NCI-H1105 (cell line): ENCODE data around the gene PIP.
"Not testable (repeated sequence)": the region's sequence is repeated elsewhere in the genome, so short reads cannot be mapped to it uniquely, and the experiment has no call there.

ENCODE experiments used
- DNase-seq: peaks from one replicate; lab custom pipeline; 2025; lab: John Stamatoyannopoulos, UW

The PIP gene

GRCh38 chr7:143177374-143178119, 45.7 kb downstream of the PIP start:
- no peak for DNase-seq

GRCh38 chr7:143180771-143181170, 48.9 kb downstream of the PIP start:
- not testable (repeated sequence) for DNase-seq

DNA sequence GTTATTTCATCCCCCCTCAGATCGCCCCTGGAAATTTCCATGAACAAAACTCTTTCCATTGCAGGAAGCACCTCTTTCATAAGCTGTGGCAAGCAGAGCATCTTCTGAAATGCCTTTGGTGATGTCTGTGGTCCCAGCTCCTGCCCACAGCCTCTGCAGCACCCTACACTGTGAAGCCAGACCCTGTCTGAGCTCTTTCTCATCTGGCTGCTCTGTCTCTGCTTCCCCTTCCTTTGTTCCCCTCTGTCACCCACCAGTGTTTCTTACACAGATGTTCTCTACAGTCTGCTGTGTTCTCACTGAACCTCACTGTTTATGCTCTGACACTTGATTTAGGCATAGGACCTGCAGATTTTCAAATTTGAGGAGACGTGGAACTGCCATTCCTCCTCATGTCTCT, 49.5 kb downstream of the PIP start:
- DNase-seq, result no peak

- DNase-seq, result no peak
These were observed 51.1 kb downstream of the PIP start, which contains the start of gene TAS2R39 for GRCh38 chr7:143183024-143183423. Gene TAS2R39 (plus strand): TSS chr7:143183419. CDS start chr7:143183419, 0 bp downstream.

DNA sequence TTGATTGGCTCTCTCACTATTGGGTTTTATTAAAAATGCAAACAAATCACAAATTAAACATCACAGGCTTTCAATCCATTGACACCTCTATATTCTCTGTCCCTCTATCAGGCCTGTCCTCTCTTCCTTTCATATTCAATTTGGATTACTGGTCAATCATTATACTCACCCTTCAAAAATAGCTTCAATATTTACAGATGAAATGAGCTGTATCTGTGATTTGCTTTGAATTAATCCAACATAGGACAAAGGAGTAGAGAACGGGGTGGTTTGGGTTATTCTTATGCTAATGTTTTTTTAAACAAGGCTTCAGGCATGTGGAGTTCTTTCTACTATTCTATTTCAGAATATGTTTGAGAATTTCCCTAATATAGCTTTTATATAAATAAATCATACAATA, 53.7 kb downstream of the PIP start:
- no peak for DNase-seq

DNA sequence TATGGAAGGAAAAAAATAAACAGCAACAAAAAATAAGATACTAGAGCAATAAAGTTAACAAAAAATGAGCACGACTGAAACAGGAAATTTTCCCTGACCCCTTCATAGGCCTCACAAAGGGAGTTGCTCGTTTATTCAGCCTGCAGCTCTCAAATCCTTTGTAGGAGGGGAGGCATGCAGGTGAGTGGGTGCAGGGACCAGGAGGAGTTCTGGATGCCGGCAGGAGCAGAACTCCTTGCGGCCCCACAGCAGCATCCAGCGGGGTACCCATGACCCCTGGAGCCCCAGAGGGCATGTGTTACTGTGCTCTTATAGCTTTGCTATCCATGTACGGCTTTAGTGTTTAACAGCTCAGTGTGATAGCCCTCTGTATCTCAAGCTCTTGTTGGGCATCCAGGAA, 57.1 kb downstream of the PIP start:
- no peak for DNase-seq
